ENCODE results near the gene MAP3K9. TPM values are rescaled to one million over a fixed set of nuclear protein-coding genes. Genes with fewer than 3 reads are reported as not detected.

The MAP3K9 gene
- polyA plus RNA-seq, 1 donor from 2014 or later: 10.4 TPM

- Histone ChIP-seq H3K4me3 (ENCODE audit: low read length) (no peak overlapping the region), H2AFZ (ENCODE audit: low read depth, low read length) (no peak overlapping the region), H3K9ac (ENCODE audit: low read length) (no peak overlapping the region), H3K36me3 (ENCODE audit: insufficient read depth, low read length) (peaks cover 10% of the 10 kb centered on the region), H3K9me2 (ENCODE audit: insufficient read depth, low read length) (no peaks in the 10 kb centered on the region), H3K4me2 (ENCODE audit: low read length) (no peak overlapping the region), H3K27me3 (ENCODE audit: insufficient read depth, low read depth, low read length) (no peaks in the 10 kb centered on the region), H4K20me1 (ENCODE audit: insufficient read depth) (no peaks in the 10 kb centered on the region), H3K27ac (ENCODE audit: low read length) (no peak overlapping the region), H3K79me2 (replicated peaks; ENCODE audit: insufficient read depth, low read length) (no peaks in the 10 kb centered on the region), H3K9me3 (ENCODE audit: low read length) (no peaks in the 10 kb centered on the region), H3F3A (ENCODE audit: insufficient read depth, low read length, poor library complexity, severe bottlenecking) (no peaks in the 10 kb centered on the region)
- TF ChIP-seq CTCF (IDR thresholded peaks at IDR 0.05; ENCODE audit: poor library complexity, severe bottlenecking): no peak
- TF ChIP-seq EP300 (conservative IDR thresholded peaks at IDR 0.05; ENCODE audit: poor library complexity, severe bottlenecking): no peak
- no peak for TF ChIP-seq RAD21 (conservative IDR thresholded peaks at IDR 0.05)
- no peak for TF ChIP-seq POLR2AphosphoS5 (IDR thresholded peaks at IDR 0.05)
- no peak for TF ChIP-seq TAF1 (IDR thresholded peaks at IDR 0.05; ENCODE audit: low read depth)
- no peak for TF ChIP-seq MXI1 (conservative IDR thresholded peaks at IDR 0.05; ENCODE audit: poor library complexity, severe bottlenecking)
- TF ChIP-seq, protein P1, sequence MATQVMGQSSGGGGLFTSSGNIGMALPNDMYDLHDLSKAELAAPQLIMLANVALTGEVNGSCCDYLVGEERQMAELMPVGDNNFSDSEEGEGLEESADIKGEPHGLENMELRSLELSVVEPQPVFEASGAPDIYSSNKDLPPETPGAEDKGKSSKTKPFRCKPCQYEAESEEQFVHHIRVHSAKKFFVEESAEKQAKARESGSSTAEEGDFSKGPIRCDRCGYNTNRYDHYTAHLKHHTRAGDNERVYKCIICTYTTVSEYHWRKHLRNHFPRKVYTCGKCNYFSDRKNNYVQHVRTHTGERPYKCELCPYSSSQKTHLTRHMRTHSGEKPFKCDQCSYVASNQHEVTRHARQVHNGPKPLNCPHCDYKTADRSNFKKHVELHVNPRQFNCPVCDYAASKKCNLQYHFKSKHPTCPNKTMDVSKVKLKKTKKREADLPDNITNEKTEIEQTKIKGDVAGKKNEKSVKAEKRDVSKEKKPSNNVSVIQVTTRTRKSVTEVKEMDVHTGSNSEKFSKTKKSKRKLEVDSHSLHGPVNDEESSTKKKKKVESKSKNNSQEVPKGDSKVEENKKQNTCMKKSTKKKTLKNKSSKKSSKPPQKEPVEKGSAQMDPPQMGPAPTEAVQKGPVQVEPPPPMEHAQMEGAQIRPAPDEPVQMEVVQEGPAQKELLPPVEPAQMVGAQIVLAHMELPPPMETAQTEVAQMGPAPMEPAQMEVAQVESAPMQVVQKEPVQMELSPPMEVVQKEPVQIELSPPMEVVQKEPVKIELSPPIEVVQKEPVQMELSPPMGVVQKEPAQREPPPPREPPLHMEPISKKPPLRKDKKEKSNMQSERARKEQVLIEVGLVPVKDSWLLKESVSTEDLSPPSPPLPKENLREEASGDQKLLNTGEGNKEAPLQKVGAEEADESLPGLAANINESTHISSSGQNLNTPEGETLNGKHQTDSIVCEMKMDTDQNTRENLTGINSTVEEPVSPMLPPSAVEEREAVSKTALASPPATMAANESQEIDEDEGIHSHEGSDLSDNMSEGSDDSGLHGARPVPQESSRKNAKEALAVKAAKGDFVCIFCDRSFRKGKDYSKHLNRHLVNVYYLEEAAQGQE (IDR thresholded peaks at IDR 0.05; ENCODE audit: borderline replicate concordance): no peak
- TF ChIP-seq EZH2 (IDR thresholded peaks at IDR 0.05; ENCODE audit: borderline replicate concordance, insufficient read depth, low read length, poor library complexity, severe bottlenecking): no peak
- TF ChIP-seq SMC3 (conservative IDR thresholded peaks at IDR 0.05; ENCODE audit: poor library complexity): no peak
These were observed 60.9 kb downstream of the MAP3K9 start for GRCh38 chr14:70748422-70748821.

- Histone ChIP-seq H3K9me3 (ENCODE audit: low read length) (no peaks in the 10 kb centered on the region), H3K9me2 (ENCODE audit: insufficient read depth, low read length) (no peaks in the 10 kb centered on the region), H3K4me3 (ENCODE audit: low read length) (no peak overlapping the region), H3F3A (ENCODE audit: insufficient read depth, low read length, poor library complexity, severe bottlenecking) (no peaks in the 10 kb centered on the region), H3K79me2 (replicated peaks; ENCODE audit: insufficient read depth, low read length) (no peaks in the 10 kb centered on the region), H3K27ac (ENCODE audit: low read length) (no peak overlapping the region), H3K27me3 (ENCODE audit: insufficient read depth, low read depth, low read length) (no peaks in the 10 kb centered on the region), H3K36me3 (ENCODE audit: insufficient read depth, low read length) (peaks cover 6% of the 10 kb centered on the region), H3K4me2 (ENCODE audit: low read length) (no peak overlapping the region), H3K9ac (ENCODE audit: low read length) (no peak overlapping the region), H2AFZ (ENCODE audit: low read depth, low read length) (no peak overlapping the region), H4K20me1 (ENCODE audit: insufficient read depth) (no peaks in the 10 kb centered on the region)
- TF ChIP-seq MXI1 (conservative IDR thresholded peaks at IDR 0.05; ENCODE audit: poor library complexity, severe bottlenecking) (no peak), CTCF (IDR thresholded peaks at IDR 0.05; ENCODE audit: poor library complexity, severe bottlenecking) (no peak), POLR2AphosphoS5 (IDR thresholded peaks at IDR 0.05) (no peak), RAD21 (conservative IDR thresholded peaks at IDR 0.05) (no peak), SMC3 (conservative IDR thresholded peaks at IDR 0.05; ENCODE audit: poor library complexity) (no peak), EZH2 (IDR thresholded peaks at IDR 0.05; ENCODE audit: borderline replicate concordance, insufficient read depth, low read length, poor library complexity, severe bottlenecking) (no peak), TAF1 (IDR thresholded peaks at IDR 0.05; ENCODE audit: low read depth) (no peak), EP300 (conservative IDR thresholded peaks at IDR 0.05; ENCODE audit: poor library complexity, severe bottlenecking) (no peak)
- TF ChIP-seq, protein P1 (IDR thresholded peaks at IDR 0.05; ENCODE audit: borderline replicate concordance): no peak
These were observed 64.7 kb downstream of the MAP3K9 start for GRCh38 chr14:70744641-70745040.

Data from neural cell (in vitro differentiated cells).